ENCODE results near the gene PHAF1.

The PHAF1 gene

DNA sequence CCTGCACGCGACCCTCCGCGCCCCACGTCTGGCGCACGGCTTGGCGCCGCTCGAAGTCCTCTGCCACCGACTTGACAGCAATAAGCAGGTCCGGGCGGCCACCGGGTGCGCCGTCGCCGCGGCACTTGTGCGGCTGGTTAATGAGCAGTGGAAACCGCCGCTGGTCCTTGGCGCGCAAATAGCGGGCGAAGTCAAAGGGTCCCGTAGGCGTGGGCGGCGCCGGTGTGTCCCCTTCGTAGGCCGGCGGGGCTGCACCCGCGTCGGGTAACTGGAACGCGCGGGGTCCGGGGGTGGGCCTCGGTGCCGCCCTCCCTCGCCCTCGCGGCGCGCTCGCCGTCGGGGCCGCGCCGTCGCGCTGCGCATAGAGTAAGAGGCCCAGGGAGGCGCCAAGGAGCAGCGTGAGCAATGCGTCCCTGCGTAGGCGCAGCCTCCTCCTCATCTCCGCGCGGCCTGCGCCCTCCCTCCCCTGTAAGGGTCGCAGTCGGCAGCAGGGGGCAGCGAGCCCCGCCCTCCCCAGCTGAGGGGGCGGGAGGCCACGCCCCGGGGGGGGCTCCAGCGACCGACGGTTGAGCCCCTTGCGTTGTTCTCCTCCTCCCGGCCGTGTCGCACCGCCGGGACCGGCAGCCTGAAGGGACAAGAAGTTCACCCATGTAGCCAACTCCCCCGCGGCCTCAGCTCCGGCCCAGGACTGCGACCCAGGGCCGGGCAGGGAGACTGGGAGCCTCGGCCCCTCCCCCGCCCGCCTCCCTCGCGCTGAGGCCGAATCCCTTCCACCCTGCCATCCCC is 40.5 kb downstream of the PHAF1 start:
- Histone ChIP-seq H4K20me1 (ENCODE audit: insufficient read depth, low read length) (no peaks in the 10 kb centered on the region), H3K27me3 (ENCODE audit: insufficient read depth, low read length) (no peaks in the 10 kb centered on the region), H3K9me2 (ENCODE audit: low read depth, low read length) (no peaks in the 10 kb centered on the region), H2AFZ (ENCODE audit: low read length) (no peak overlapping the region), H3K4me3 (ENCODE audit: low read depth, low read length, poor library complexity, severe bottlenecking) (peak overlapping the region; percentile 28), H3K4me1 (ENCODE audit: insufficient read depth, low read length, severe bottlenecking) (peaks cover 7% of the 10 kb centered on the region), H3K9me3 (ENCODE audit: low read length) (no peaks in the 10 kb centered on the region), H3K36me3 (ENCODE audit: insufficient read depth, low read length) (peaks cover 32% of the 10 kb centered on the region), H3K27ac (ENCODE audit: low read depth, low read length, poor library complexity, severe bottlenecking) (no peak overlapping the region), H3F3A (ENCODE audit: insufficient read depth, low read length) (no peaks in the 10 kb centered on the region), H3K9ac (ENCODE audit: low read length) (no peak overlapping the region; the same call in 1 of the 2 replicates), H3K79me2 (ENCODE audit: insufficient read depth, low read length) (no peaks in the 10 kb centered on the region), H3K4me2 (ENCODE audit: low read length) (peak overlapping the region; percentile 48)
- no peak for TF ChIP-seq EZH2 (IDR thresholded peaks at IDR 0.05; ENCODE audit: borderline replicate concordance, low read length)
- no peak for TF ChIP-seq CTCF (IDR thresholded peaks at IDR 0.05; ENCODE audit: low read length)

DNA sequence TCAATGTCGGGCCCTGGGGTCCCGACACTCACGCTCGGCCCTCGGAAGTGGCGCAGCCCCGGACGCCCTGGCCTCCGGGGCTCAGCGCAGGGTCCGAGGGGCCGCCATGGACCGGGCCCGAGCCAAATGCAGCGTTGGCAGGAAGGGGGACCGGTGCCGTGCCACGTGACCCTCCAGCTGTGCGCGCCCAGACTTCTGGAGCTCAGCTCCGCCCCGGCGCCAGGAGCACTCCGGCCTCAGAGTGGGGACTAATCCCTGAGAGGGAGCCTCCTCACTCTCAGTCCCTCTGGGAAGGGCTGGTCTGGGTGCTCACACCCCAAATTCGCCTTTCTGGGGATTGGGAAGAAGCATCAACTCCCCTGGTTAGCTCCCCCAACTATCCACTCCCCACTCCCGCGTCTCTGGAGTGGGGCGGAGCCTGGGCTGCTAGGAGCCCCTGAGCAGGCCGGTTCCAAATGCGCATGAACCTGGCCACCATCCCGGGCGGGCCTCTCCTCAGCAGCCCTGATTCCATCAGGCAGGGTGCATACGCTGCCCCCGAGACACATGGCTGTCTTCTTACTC is 41.2 kb downstream of the PHAF1 start, which contains the start of gene B3GNT9:
Gene B3GNT9, minus strand, starts transcription at position 166 of the 564 bp plus-strand sequence. CDS start 513 bp downstream, outside the sequence.
- H3K36me3 ChIP-seq (ENCODE audit: insufficient read depth, low read length) = peaks cover 26% of the 10 kb centered on the region
- H3F3A ChIP-seq (ENCODE audit: insufficient read depth, low read length) = no peaks in the 10 kb centered on the region
- H3K9ac ChIP-seq (ENCODE audit: low read length) = no peak within 1 kb of the TSS; the same call in 1 of the 2 replicates
- H3K79me2 ChIP-seq (ENCODE audit: insufficient read depth, low read length) = no peaks in the 10 kb centered on the region
- H3K9me3 ChIP-seq (ENCODE audit: low read length) = no peaks in the 10 kb centered on the region
- peaks cover 7% of the 10 kb centered on the region for H3K4me1 ChIP-seq (ENCODE audit: insufficient read depth, low read length, severe bottlenecking)
- TF ChIP-seq CTCF (IDR thresholded peaks at IDR 0.05; ENCODE audit: low read length) (no peak), EZH2 (IDR thresholded peaks at IDR 0.05; ENCODE audit: borderline replicate concordance, low read length) (no peak)
- no peaks in the 10 kb centered on the region for H3K27me3 ChIP-seq (ENCODE audit: insufficient read depth, low read length)
- H4K20me1 ChIP-seq (ENCODE audit: insufficient read depth, low read length) = no peaks in the 10 kb centered on the region
- H3K9me2 ChIP-seq (ENCODE audit: low read depth, low read length) = no peaks in the 10 kb centered on the region
- peak within 1 kb of the TSS; percentile 48 for H3K4me2 ChIP-seq (ENCODE audit: low read length)
- no peak within 1 kb of the TSS for H2AFZ ChIP-seq (ENCODE audit: low read length)
- H3K27ac ChIP-seq (ENCODE audit: low read depth, low read length, poor library complexity, severe bottlenecking) = no peak within 1 kb of the TSS
- peak within 1 kb of the TSS; percentile 28 for H3K4me3 ChIP-seq (ENCODE audit: low read depth, low read length, poor library complexity, severe bottlenecking)

DNA sequence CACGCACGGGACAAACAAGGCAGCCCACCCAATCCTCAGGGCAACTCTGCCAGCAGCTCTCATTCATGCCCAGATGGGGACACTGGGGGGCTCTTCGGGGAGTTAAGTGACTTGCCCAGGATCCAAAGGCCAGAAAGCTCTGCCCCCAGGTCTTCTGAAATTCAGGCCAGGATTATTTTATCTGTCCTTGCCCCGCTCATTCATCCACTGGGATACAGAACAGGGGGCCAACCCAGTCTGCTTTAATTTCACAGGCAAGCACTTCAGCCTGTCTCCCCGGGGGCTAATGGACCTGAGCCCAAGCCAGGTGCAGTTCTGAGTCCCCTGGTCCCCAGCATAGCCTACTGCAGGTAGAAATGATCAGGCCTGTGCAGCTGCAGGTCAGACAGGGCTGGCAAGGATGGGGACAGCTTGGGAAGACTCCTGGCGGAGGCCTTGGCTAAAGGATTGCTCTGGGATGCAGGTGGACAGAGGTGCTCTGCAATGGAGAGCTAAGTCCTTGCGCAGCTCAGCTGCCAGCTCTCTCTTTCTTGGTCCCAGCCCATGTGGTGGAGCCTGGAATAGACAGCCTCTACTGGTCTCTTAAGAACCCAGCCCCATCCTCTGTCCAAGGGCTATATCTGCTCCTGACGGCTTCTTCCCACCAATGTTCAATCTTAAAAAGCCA is 41.8 kb downstream of the PHAF1 start:
- Histone ChIP-seq H3K4me1 (ENCODE audit: insufficient read depth, low read length, severe bottlenecking) (peaks cover 7% of the 10 kb centered on the region), H2AFZ (ENCODE audit: low read length) (no peak overlapping the region), H3K79me2 (ENCODE audit: insufficient read depth, low read length) (no peaks in the 10 kb centered on the region), H3K9ac (ENCODE audit: low read length) (no peak overlapping the region), H3K4me3 (ENCODE audit: low read depth, low read length, poor library complexity, severe bottlenecking) (no peak overlapping the region), H3K9me2 (ENCODE audit: low read depth, low read length) (no peaks in the 10 kb centered on the region), H3K27ac (ENCODE audit: low read depth, low read length, poor library complexity, severe bottlenecking) (no peak overlapping the region), H3K4me2 (ENCODE audit: low read length) (no peak overlapping the region), H3K9me3 (ENCODE audit: low read length) (no peaks in the 10 kb centered on the region), H3K36me3 (ENCODE audit: insufficient read depth, low read length) (peaks cover 25% of the 10 kb centered on the region), H3F3A (ENCODE audit: insufficient read depth, low read length) (no peaks in the 10 kb centered on the region), H3K27me3 (ENCODE audit: insufficient read depth, low read length) (no peaks in the 10 kb centered on the region), H4K20me1 (ENCODE audit: insufficient read depth, low read length) (no peaks in the 10 kb centered on the region)
- TF ChIP-seq CTCF (IDR thresholded peaks at IDR 0.05; ENCODE audit: low read length) (no peak), EZH2 (IDR thresholded peaks at IDR 0.05; ENCODE audit: borderline replicate concordance, low read length) (no peak)
